ENCODE measurements around the gene RPS5.

DNA sequence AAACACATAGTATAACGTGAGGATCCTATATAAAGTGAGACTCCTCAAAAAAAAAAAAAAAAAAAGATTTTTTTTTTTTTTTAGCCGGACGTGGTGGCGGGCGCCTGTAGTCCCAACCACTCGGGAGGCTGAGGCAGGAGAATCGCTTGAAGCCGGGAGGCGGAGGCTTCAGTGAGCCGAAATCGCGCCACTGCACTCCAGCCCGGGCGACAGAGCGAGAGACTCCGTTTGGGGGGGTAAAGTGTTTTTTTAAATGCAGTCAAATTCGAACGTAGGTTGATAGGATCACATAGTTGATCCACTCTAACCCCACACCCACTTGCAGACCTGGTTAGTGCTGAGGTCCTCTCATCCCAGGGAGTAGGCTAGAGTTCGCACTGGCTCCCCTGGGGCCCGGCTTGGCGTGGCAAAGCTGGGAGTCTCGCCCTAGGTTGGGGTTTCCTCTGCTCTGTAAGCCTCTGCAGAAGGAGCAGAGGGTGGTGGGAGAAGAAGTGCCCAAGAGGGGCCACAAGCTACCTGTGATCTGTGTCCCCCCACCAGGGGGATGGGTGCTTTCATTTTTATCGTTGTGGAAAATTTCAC is 14.9 kb downstream of the RPS5 start:
- TF ChIP-seq POLR2A (IDR thresholded peaks at IDR 0.05): no peak
- TF ChIP-seq, protein P1, sequence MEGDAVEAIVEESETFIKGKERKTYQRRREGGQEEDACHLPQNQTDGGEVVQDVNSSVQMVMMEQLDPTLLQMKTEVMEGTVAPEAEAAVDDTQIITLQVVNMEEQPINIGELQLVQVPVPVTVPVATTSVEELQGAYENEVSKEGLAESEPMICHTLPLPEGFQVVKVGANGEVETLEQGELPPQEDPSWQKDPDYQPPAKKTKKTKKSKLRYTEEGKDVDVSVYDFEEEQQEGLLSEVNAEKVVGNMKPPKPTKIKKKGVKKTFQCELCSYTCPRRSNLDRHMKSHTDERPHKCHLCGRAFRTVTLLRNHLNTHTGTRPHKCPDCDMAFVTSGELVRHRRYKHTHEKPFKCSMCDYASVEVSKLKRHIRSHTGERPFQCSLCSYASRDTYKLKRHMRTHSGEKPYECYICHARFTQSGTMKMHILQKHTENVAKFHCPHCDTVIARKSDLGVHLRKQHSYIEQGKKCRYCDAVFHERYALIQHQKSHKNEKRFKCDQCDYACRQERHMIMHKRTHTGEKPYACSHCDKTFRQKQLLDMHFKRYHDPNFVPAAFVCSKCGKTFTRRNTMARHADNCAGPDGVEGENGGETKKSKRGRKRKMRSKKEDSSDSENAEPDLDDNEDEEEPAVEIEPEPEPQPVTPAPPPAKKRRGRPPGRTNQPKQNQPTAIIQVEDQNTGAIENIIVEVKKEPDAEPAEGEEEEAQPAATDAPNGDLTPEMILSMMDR (IDR thresholded peaks at IDR 0.05): no peak

Data from testis (tissue), 2 donors.